Measurements from ENCODE around the gene SYNE3. TPM values are rescaled to one million over a fixed set of nuclear protein-coding genes. Genes with fewer than 3 reads are reported as not detected.

Gene SYNE3
- total and polyA plus RNA-seq, 2 of the 8 experiments (the other 6 are each of a cell fraction or from before 2014, with no cell fraction given), result under 0.01 TPM; not detected in 1

DNA sequence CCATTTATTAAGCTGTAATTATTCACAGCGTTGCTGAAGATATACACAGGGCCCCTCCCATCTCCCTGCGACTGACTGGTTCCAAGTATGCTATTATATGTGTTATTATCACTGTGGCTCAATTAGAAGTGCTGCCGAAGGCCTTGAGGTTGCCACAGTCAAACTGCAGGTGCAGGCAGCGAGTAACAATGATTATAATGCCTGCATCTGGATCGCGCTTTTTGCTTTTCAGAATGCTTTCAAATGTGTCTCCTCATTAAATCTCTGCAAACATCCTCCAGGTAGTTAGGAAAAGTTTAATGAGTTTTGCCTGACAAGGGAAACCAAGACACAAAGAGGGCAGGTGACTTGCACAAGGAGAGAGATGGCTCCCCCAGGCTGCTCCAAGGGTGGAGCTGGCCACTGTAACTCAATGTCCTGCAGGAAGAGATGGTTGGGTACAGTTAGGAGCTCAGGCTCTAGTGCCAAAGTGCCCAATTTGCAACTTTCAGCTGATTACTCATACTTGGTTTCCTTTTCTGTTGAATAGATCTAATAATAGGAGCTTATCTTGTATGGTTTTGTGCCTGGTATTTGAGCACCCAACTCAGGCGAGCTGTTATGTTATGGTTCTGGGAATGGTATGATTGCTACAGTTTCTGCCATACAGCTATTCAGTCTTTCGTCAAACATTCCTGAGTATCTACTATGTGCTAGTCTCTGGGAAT, 1.7 kb upstream of the SYNE3 start:
- Histone ChIP-seq H4K91ac (replicated peaks; ENCODE audit: insufficient read length, low read length) (no peak overlapping the region), H3K9ac (replicated peaks in 1 of 4; ENCODE audit: extremely low read depth in 1 of 4, low read depth in 3 of 4, low read length in 3 of 4) (no peak overlapping the region), H2BK120ac (replicated peaks; ENCODE audit: low read depth, low read length) (no peak overlapping the region), H4K20me1 (replicated peaks in 1 of 2; ENCODE audit: control insufficient read depth in 1 of 2, insufficient read depth in 2 of 2, low read length in 2 of 2) (peaks cover 0 to 4% of the 10 kb centered on the region in 2 experiments), H2BK12ac (ENCODE audit: low read depth, low read length) (no peak overlapping the region), H4K5ac (ENCODE audit: insufficient read length, low read depth, low read length) (no peak overlapping the region), H3K23ac (ENCODE audit: insufficient read length) (no peak overlapping the region), H2BK5ac (ENCODE audit: low read depth, low read length) (no peak overlapping the region), H3K4ac (replicated peaks; ENCODE audit: insufficient read length, low read depth, low read length) (no peak overlapping the region), H2AK5ac (ENCODE audit: low read depth, low read length) (no peak overlapping the region), H3K4me3 (ENCODE audit: extremely low read depth in 1 of 4, insufficient read depth in 2 of 4, low read depth in 3 of 4, low read length in 4 of 4) (no peak overlapping the region), H3K27me3 (replicated peaks in 1 of 4; ENCODE audit: control insufficient read depth in 3 of 4, extremely low read depth in 1 of 4, insufficient read depth in 3 of 4, low read length in 3 of 4) (peaks cover 4 to 33% (median 27%) of the 10 kb centered on the region in 4 experiments), H3K18ac (ENCODE audit: extremely low read depth, low read length) (no peak overlapping the region), H3K79me2 (ENCODE audit: control insufficient read depth in 1 of 2, insufficient read depth in 2 of 2, low read length in 2 of 2) (no peaks in the 10 kb centered on the region), H3K4me1 (replicated peaks in 1 of 4; ENCODE audit: control insufficient read depth in 3 of 4, insufficient read depth in 4 of 4, low read length in 3 of 4) (peaks cover 0 to 22% (median 8%) of the 10 kb centered on the region in 4 experiments; a peak in 5 of 7 replicates), H2BK15ac (ENCODE audit: low read length) (no peak overlapping the region), H3K9me3 (ENCODE audit: insufficient read depth in 2 of 2, low read depth in 1 of 2, low read length in 1 of 2) (no peaks in the 10 kb centered on the region), H2BK20ac (ENCODE audit: low read length) (no peak overlapping the region), H3K27ac (ENCODE audit: low read depth, low read length) (no peak overlapping the region), H3K14ac (ENCODE audit: insufficient read length) (no peak overlapping the region), H3K23me2 (ENCODE audit: low read depth, low read length) (peaks cover 12% of the 10 kb centered on the region), H3K56ac (replicated peaks; ENCODE audit: insufficient read length, low read depth, low read length) (no peak overlapping the region), H3K4me2 (ENCODE audit: insufficient read depth in 1 of 2, low read depth in 2 of 2, low read length in 2 of 2) (no peak overlapping the region), H3K79me1 (ENCODE audit: low read depth, low read length) (no peaks in the 10 kb centered on the region), H4K8ac (ENCODE audit: extremely low read depth, insufficient read depth, low read length) (no peak overlapping the region), H3K36me3 (ENCODE audit: control insufficient read depth in 2 of 4, insufficient read depth in 4 of 4, low read length in 3 of 4) (no peaks in the 10 kb centered on the region), H2AFZ (ENCODE audit: low read length) (no peak overlapping the region)
- CTCF ChIA-PET (ENCODE audit: partially characterized antibody), result interaction anchor here (0.6 to 2.0 kb wide), 3 partner anchors 9 to 65 kb away, joined by 3 to 15 read pairs (median 3); no protein-coding TSS in a partner anchor
- DNase-seq (ENCODE audit: low read depth in 1 of 2, low spot score in 2 of 2), result no peak
- no peak for FAIRE-seq
- POLR2A ChIA-PET (ENCODE audit: partially characterized antibody), result interaction anchor here (0.7 to 1.7 kb wide), 3 partner anchors 8 to 66 kb away, joined by 3 to 5 read pairs (median 3); partner anchors contain the start of gene GLRX5
- WGBS, 2 experiments (ENCODE audit: extremely low coverage in 1 of 2, insufficient coverage in 1 of 2, insufficient read length in 1 of 2, insufficient replicate concordance in 2 of 2, low coverage in 1 of 2, low lambda C conversion rate in 2 of 2, missing lambda C conversion rate in 1 of 2), result 91% methylated on average over 8 of the region's 8 CpGs; no CpG with 5 or more reads in 1 of the 2 experiments
- TF ChIP-seq JUN (IDR thresholded peaks at IDR 0.05; ENCODE audit: low read depth, low read length) (no peak), SIRT6 (IDR thresholded peaks at IDR 0.05; ENCODE audit: low read length) (no peak), GABPA (IDR thresholded peaks at IDR 0.05; ENCODE audit: borderline replicate concordance, insufficient read depth, low read length) (no peak), SAP30 (IDR thresholded peaks at IDR 0.05; ENCODE audit: insufficient read depth, insufficient replicate concordance, low read length) (no peak), KDM4A (IDR thresholded peaks at IDR 0.05; ENCODE audit: low read depth, low read length, severe bottlenecking) (no peak), PHF8 (conservative IDR thresholded peaks at IDR 0.05; ENCODE audit: low read depth, low read length) (no peak), ASH2L (IDR thresholded peaks at IDR 0.05; ENCODE audit: low read length) (no peak), HDAC6 (IDR thresholded peaks at IDR 0.05; ENCODE audit: low read depth, low read length) (no peak)
- TF ChIP-seq, protein P1, sequence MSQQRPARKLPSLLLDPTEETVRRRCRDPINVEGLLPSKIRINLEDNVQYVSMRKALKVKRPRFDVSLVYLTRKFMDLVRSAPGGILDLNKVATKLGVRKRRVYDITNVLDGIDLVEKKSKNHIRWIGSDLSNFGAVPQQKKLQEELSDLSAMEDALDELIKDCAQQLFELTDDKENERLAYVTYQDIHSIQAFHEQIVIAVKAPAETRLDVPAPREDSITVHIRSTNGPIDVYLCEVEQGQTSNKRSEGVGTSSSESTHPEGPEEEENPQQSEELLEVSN (IDR thresholded peaks at IDR 0.05), result no peak
- TF ChIP-seq, protein P2, sequence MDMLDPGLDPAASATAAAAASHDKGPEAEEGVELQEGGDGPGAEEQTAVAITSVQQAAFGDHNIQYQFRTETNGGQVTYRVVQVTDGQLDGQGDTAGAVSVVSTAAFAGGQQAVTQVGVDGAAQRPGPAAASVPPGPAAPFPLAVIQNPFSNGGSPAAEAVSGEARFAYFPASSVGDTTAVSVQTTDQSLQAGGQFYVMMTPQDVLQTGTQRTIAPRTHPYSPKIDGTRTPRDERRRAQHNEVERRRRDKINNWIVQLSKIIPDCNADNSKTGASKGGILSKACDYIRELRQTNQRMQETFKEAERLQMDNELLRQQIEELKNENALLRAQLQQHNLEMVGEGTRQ (IDR thresholded peaks at IDR 0.05; ENCODE audit: low read length), result no peak

All from H1 (cell line).